ENCODE measurements around the gene KCNJ10.

Gene KCNJ10

GRCh38 chr1:160020196-160020595 lies 49.8 kb downstream of the KCNJ10 start:
- no peak for DNase-seq

DNA sequence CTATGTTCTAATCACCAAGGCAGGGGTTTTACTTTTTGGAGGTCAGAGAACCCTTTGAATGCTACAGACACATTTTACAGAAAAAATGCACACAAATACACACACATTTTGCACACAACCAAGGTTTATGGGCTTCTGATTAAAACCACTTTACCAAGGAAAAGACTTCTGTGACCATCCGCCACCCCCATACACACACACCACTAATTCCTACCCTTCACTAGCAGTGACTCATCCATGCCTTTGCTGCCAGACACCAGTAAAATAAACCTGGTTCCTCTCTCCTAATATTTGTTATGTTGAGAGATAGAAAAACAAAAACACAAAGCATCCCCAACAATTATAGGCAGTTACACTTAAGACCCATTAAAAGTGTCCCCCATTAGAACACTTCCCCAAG lies 51.1 kb downstream of the KCNJ10 start:
- no peak for DNase-seq

DNA sequence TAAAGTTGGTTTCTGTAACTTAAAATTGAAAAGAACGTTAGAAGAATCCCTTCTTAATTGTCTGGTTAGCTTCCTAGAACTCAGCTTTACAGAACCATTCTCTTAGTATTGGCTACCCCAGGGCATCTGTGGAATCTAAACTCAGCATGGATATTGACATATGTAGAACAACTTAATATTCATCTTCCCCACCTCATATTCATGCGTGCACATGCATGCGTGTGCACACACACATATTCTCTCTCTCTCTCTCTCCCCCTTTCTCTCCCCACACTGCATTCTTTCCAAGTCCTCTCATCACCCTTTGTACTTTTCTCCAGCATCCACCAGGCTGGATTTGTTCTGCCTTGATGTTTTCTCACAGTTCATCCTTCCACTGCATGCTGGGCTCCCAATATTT lies 51.6 kb downstream of the KCNJ10 start:
- no peak for DNase-seq

- no peak for DNase-seq
These were observed 52.4 kb downstream of the KCNJ10 start for GRCh38 chr1:160017592-160017991.

DNA sequence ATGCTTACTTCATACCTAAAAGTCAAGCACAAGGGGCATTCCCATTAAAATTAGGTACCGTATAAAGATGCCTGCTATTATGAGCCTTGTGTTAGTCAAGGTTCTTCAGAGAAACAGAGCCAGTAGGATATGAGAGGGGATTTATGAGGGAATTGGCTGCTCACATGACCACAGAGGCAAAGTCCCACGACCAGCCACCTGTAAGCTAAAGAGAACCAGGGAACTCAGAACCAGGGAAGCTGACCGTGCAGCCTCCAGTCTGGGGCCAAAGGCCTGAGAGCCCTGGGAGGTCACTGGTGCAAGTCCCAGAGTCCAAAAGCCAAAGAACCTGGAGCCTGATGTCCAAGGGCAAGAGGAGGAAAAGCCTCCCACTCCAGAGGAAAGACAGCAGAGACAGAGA lies 58.2 kb downstream of the KCNJ10 start:
- no peak for DNase-seq

- no peak for DNase-seq
These were observed 60.2 kb downstream of the KCNJ10 start for GRCh38 chr1:160009801-160010200.

- DNase-seq: no peak
These were observed 60.9 kb downstream of the KCNJ10 start for GRCh38 chr1:160009081-160009480.

DNA sequence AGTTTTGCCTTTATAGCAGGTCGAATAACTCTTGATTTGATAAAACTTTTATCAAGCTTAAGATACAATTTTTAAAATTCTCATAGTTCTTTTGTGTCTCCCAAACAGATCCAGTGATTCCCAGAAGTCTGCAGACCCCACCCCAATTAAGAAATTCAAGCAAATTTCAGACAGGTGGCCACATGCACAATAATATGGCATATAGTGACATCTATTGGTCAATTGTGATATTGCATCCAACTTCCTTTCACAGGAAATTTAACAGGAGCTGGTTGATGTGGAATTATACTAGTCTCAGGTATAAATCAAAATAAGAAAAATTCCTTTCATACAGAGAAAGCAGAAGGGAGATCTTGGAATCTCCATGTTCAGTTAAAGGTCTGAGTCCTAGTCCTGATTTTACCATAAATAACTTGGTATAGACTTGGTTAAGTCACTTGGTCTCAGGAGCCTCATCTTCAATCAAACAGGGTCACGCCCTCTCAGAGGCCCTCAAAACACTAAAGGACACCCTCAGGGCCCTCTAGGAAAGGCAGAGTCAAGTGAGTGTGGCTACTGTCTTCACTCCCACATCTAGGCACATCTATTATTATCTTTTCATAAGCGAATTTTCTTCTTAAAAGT lies 62.3 kb downstream of the KCNJ10 start:
- no peak for DNase-seq

DNA sequence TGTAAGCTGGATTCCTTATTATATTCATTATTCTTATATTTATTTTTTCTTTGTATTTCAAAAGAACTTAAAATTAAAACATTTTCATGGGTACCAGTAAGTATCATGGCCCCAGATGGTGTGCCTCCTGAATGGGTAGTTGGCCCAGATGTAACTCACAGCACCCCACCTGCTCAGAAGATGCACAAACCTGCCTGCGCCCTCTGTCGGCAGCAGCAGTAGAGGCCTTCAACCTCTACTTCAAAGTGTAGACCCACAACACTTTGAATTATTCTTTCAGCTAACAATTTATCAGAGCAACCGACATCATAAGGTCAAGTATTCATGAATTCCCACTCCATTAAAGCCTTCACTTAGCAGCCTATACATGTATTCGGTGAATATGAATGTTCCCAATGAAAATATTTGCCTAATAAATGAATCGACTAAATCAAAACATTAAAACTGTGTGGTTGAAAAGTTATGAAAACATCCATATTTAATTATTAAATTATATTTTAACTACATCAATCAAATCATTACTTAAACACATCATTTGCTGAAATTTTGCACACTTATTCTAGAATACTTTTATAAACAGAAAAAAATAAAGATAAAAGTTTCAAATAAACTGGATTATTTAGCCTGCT lies 63.5 kb downstream of the KCNJ10 start:
- DNase-seq: no peak

DNA sequence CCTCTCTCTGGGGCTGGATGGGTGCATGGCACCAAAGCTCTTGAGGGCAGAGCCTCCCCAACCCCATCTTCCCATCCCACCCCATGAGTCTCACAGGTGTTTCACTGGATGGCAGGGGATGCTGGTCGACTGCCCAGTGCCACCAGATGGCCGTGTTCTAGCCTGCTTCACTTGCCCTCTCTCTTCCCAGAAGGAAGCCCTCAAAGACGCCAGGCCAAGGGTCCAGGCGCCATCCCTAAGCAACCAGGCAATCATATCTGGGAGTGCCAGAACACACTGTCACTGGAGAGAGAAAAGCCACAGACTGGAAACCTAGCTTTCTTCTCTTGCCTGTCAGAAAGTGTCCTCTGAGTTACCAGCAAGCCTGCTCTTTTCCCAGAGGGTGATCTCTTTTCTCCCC lies 64.9 kb downstream of the KCNJ10 start:
- no peak for DNase-seq

- DNase-seq: no peak
These were observed 65.5 kb downstream of the KCNJ10 start for GRCh38 chr1:160004425-160004824.

DNA sequence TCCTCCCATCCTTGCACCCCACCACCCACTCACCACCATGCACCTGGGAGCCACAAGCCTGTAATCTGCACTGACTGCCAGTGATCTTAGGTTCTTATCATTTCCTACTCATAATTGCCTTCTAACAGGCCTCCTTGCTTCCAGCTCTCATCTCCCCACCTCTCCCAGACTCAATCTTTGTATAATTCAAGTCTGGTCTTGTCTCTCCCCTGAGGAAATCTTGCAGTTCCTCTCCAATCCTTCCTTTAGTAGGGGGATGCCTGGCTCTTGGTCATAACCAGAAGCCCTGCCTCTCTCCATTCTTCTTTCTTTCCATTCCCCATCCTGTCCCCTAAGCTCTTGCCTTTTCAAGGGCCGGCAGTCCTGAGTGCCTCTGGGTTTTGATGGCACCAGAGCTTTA lies 66.0 kb downstream of the KCNJ10 start:
- DNase-seq: no peak

DNA sequence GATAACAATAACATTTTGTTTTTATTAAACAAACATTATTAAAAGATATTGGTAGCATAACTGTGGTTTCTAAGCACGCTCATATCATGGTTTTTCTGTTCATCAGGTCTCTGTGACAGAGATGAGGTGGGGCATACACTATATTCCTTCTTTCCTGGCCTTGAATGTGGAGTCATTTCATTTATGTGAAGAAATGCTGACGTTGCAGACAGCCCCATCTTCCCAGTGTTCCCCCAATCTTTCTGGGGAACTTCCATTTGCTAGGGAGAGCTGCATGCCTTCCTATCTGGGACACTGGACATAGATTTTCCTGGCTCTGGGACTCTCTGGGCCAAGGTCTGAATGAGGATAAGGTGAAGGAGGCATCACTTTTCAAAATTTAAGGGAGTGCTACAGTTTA lies 68.5 kb downstream of the KCNJ10 start:
- no peak for DNase-seq

- no peak for DNase-seq
These were observed 70.8 kb downstream of the KCNJ10 start for GRCh38 chr1:159999204-159999603.

DNA sequence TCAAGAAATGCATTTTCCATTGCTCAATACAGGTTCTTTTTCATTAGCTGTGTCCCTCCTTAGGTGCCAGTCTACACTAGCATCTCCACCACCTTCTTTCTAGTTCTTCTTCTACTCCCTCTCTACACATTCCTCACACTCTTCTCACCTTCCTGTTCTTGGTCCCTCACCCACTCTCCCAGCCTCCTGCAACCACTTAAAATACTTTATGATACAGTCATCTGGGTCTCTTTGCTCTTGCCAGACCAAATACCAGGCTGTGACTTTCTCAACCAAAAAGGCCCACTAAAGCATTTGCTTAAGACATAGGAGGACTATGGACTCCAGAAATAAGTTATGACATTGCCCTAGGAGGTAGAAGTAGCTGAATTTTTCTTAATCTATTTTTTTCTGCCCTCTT lies 73.3 kb downstream of the KCNJ10 start:
- no peak for DNase-seq

- DNase-seq: no peak
These were observed 75.1 kb downstream of the KCNJ10 start for GRCh38 chr1:159994896-159995295.

GRCh38 chr1:159993911-159994310 lies 76.0 kb downstream of the KCNJ10 start:
- no peak for DNase-seq

GRCh38 chr1:159992161-159992560 lies 77.8 kb downstream of the KCNJ10 start:
- no peak for DNase-seq

DNA sequence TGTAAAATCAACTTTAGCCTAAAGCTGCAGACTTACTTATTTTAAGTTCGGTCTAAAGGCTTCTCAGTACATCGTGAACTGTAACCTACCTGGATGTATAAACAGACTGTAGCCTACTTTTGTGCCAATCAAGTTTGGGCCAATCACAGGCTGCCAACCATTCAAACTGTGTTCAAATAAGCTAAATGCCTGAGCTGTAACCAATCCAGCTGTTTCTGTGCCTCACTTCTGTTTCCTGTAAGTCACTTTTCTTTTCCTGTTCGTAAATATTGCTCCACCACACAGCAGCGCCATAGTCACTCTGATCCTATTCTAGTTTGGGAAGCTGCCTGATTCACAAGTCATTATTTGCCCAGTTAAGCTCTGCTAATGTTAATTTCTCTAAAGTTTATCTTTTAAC lies 78.4 kb downstream of the KCNJ10 start:
- DNase-seq: no peak

- DNase-seq: no peak
These were observed 80.0 kb downstream of the KCNJ10 start for GRCh38 chr1:159990005-159990404.

DNA sequence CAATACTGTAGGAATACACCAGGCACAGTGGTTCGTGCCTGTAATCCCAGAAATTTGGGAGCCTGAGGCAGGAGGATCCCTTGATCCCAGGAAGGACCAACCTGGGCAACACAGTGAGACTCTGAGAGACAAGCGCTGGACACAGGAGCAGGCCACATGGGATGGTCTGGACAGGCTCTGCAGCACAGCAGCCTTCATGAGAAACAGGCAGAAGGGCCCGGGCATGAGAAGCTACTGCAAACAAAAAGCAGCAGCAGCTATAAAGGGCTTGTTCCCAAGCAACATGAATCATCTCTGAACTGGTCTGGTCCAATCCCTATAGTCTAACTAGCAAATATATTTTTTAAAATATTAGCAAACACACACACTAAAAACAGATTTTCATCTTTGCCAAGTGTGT lies 80.4 kb downstream of the KCNJ10 start:
- no peak for DNase-seq

GRCh38 chr1:159988006-159988405 lies 82.0 kb downstream of the KCNJ10 start:
- DNase-seq: no peak

DNA sequence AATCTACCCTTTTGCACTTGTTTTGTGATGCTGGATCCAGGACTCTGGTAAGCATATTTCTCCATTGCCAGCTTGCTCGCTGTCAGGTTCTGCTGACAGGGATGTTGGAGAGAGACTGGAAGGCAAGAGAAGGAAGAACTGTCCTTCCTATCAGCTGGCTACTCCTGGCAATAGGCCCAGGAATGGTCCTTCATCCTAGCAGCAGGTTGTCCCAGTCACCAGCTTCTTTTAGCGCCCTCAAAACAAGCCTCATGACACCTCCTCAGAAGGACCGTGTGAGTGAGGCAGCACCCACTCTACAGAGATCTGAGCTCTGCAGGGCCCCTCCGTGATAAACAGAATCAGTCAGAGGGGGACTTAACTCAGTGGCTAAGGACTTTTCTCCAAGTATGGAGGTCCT lies 82.8 kb downstream of the KCNJ10 start:
- DNase-seq: no peak

GRCh38 chr1:159986531-159986930 lies 83.4 kb downstream of the KCNJ10 start:
- no peak for DNase-seq

GRCh38 chr1:159986093-159986492 lies 83.9 kb downstream of the KCNJ10 start:
- no peak for DNase-seq

Data from NCI-H524 treated with DMSO at 0.1 percent for 48 hours (cell line).